K562 treated with DMSO at 1 percent for 24 hours (cell line): ENCODE data around the gene LMCD1. TPM values are rescaled to one million over a fixed set of nuclear protein-coding genes. Genes with fewer than 3 reads are reported as not detected.

Source experiments
- total RNA-seq: library from RNA; unstranded; fragments of 300-600 nt; gene quantifications from 2 replicates; pipeline ENCODE4 v1.2.3, GENCODE V29; 2022; ENCODE audit warnings: low read depth; ENCODE audit not compliant: insufficient read depth

The LMCD1 gene, protein sequence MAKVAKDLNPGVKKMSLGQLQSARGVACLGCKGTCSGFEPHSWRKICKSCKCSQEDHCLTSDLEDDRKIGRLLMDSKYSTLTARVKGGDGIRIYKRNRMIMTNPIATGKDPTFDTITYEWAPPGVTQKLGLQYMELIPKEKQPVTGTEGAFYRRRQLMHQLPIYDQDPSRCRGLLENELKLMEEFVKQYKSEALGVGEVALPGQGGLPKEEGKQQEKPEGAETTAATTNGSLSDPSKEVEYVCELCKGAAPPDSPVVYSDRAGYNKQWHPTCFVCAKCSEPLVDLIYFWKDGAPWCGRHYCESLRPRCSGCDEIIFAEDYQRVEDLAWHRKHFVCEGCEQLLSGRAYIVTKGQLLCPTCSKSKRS
- 0.15 TPM in 1 of 2 replicates, not detected in the other for total RNA-seq

GRCh38 chr3:8501371-8502131 lies at the start of gene LMCD1:
Gene LMCD1 (plus strand): TSS chr3:8501823. CDS start chr3:8501939, 116 bp downstream.

Other genes starting within 250 kb of the LMCD1 start
- gene SSUH2, start 143.0 kb downstream of the LMCD1 start, total RNA-seq: 0.30 TPM in 1 of 2 replicates, not detected in the other
- gene CAV3, start 232.0 kb downstream of the LMCD1 start, total RNA-seq: not detected in 2 replicates